Breast epithelium (tissue), 4 donors: ENCODE data around the gene AKAP7. TPM values are rescaled to one million over a fixed set of nuclear protein-coding genes. Genes with fewer than 3 reads are reported as not detected.

Experiments
- DNase-seq, 2 donors: peaks; one replicate each; pipeline ENCODE4 v3.0.0-alpha.2; 2019; ENCODE audit warnings: low spot score in 2 of 2
- H3K27ac ChIP-seq, 2 donors: fragments of 200-600 bp; sonication (generic) in 1 of 2; one replicate each; pipeline ENCODE4 v1.5.1; 2016 to 2019; ENCODE audit warnings: mild to moderate bottlenecking in 1 of 2
- H3K27me3 ChIP-seq, 2 donors: fragments of 200-600 bp; sonication (generic) in 1 of 2; one replicate each; pipeline versions ENCODE4 v1.5.1 to v1.6.0; 2017 to 2019; ENCODE audit warnings: control low read depth in 1 of 2, mild to moderate bottlenecking in 1 of 2
- H3K36me3 ChIP-seq: fragments of 200-600 bp; one replicate; pipeline ENCODE4 v1.5.1; 2019
- H3K4me1 ChIP-seq, 2 donors: fragments of 200-600 bp; sonication (generic); one replicate each; pipeline ENCODE4 v1.5.1; 2016 to 2019; ENCODE audit warnings: control low read depth in 1 of 2
- H3K4me3 ChIP-seq, 3 donors: fragments of 200-600 bp; sonication (generic); 1 replicate in 2 of 3; 2 replicates in 1 of 3; pipeline ENCODE4 v1.5.1; 2016 to 2019; ENCODE audit warnings: mild to moderate bottlenecking in 3 of 3, moderate library complexity in 2 of 3
- H3K9me3 ChIP-seq, 2 donors: fragments of 200-600 bp; sonication (generic) in 1 of 2; one replicate each; pipeline ENCODE4 v1.5.1; 2016 to 2019; ENCODE audit warnings: control low read depth in 1 of 2
- CTCF ChIP-seq, 3 donors: fragments of 450-650 bp; IDR thresholded peaks; one replicate each; pipeline ENCODE4 v1.5.1; 2016 to 2017; ENCODE audit warnings: antibody characterized with exemption in 3 of 3, mild to moderate bottlenecking in 3 of 3, moderate library complexity in 3 of 3
- POLR2A ChIP-seq: fragments of 450-650 bp; IDR thresholded peaks from one replicate; pipeline ENCODE4 v1.6.1; 2016; ENCODE audit warnings: antibody characterized with exemption, mild to moderate bottlenecking, moderate library complexity
- POLR2AphosphoS5 ChIP-seq, 3 donors: sonication (generic); formaldehyde crosslinking; IDR thresholded peaks; one replicate each; pipeline ENCODE4 v1.6.1; 2017; ENCODE audit warnings: antibody characterized with exemption in 3 of 3
- intact Hi-C: fragments of 100-400 bp; cut with DNase I; formaldehyde crosslinking; loops from one replicate; pipeline ENCODE4 v1.15.1; 2023; ENCODE audit warnings: low total_unique reads
- total RNA-seq, 3 donors: library from RNA; depleted of rRNA; stranded (reverse); fragments of >200 nt; gene quantifications; one replicate each; pipeline ENCODE4 v1.1.0, GENCODE V29; 2016

Gene AKAP7
- total RNA-seq, 3 donors from 2014 or later: 13.0 to 15.7 (median 14.4) TPM

- no peak for DNase-seq
- Histone ChIP-seq H3K36me3 (no peaks in the 10 kb centered on the region), H3K4me1 (no peaks in the 10 kb centered on the region), H3K4me3 (no peak overlapping the region), H3K9me3 (no peaks in the 10 kb centered on the region), H3K27me3 (no peaks in the 10 kb centered on the region), H3K27ac (no peak overlapping the region)
- TF ChIP-seq POLR2A (no peak), POLR2AphosphoS5 (IDR thresholded peaks at IDR 0.05) (no peak), CTCF (IDR thresholded peaks at IDR 0.05) (no peak)
- intact Hi-C loops: no loop called here
Observed at GRCh38 chr6:131215219-131215618, 80.0 kb downstream of the AKAP7 start.

GRCh38 chr6:131216246-131216645 lies 81.0 kb downstream of the AKAP7 start:
- H3K27me3 ChIP-seq: no peaks in the 10 kb centered on the region
- no peaks in the 10 kb centered on the region for H3K4me1 ChIP-seq
- TF ChIP-seq POLR2A (no peak), POLR2AphosphoS5 (IDR thresholded peaks at IDR 0.05) (no peak), CTCF (IDR thresholded peaks at IDR 0.05) (no peak)
- H3K9me3 ChIP-seq: no peaks in the 10 kb centered on the region
- intact Hi-C loops: no loop called here
- DNase-seq: no peak
- H3K27ac ChIP-seq: no peak overlapping the region
- H3K4me3 ChIP-seq: no peak overlapping the region
- no peaks in the 10 kb centered on the region for H3K36me3 ChIP-seq

GRCh38 chr6:131222773-131223172 lies 87.5 kb downstream of the AKAP7 start:
- no peak overlapping the region for H3K27ac ChIP-seq
- no peak for DNase-seq
- intact Hi-C loops: no loop called here
- H3K36me3 ChIP-seq: no peaks in the 10 kb centered on the region
- no peaks in the 10 kb centered on the region for H3K4me1 ChIP-seq
- no peaks in the 10 kb centered on the region for H3K9me3 ChIP-seq
- no peak overlapping the region for H3K4me3 ChIP-seq
- TF ChIP-seq CTCF (IDR thresholded peaks at IDR 0.05): no peak
- TF ChIP-seq POLR2A: no peak
- no peak for TF ChIP-seq POLR2AphosphoS5 (IDR thresholded peaks at IDR 0.05)
- no peaks in the 10 kb centered on the region for H3K27me3 ChIP-seq

GRCh38 chr6:131223416-131223815 lies 88.1 kb downstream of the AKAP7 start:
- no peak for DNase-seq
- intact Hi-C loops: no loop called here

GRCh38 chr6:131225127-131225526 lies 89.9 kb downstream of the AKAP7 start:
- Histone ChIP-seq H3K4me1 (no peaks in the 10 kb centered on the region), H3K4me3 (no peak overlapping the region), H3K27ac (no peak overlapping the region), H3K36me3 (no peaks in the 10 kb centered on the region), H3K9me3 (no peaks in the 10 kb centered on the region), H3K27me3 (no peaks in the 10 kb centered on the region)
- no peak for DNase-seq
- TF ChIP-seq POLR2AphosphoS5 (IDR thresholded peaks at IDR 0.05) (no peak), CTCF (IDR thresholded peaks at IDR 0.05) (no peak), POLR2A (no peak)
- intact Hi-C loops: no loop called here

More at GRCh38 chr6:131223416-131223815, 88.1 kb downstream of the AKAP7 start:
- Histone ChIP-seq H3K27ac (no peak overlapping the region), H3K9me3 (no peaks in the 10 kb centered on the region), H3K4me3 (no peak overlapping the region), H3K36me3 (no peaks in the 10 kb centered on the region), H3K27me3 (no peaks in the 10 kb centered on the region), H3K4me1 (no peaks in the 10 kb centered on the region)
- TF ChIP-seq POLR2A (no peak), POLR2AphosphoS5 (IDR thresholded peaks at IDR 0.05) (no peak), CTCF (IDR thresholded peaks at IDR 0.05) (no peak)
